HG03066 (cell line): ENCODE measurements around the gene PPBP.
"Not testable (repeated sequence)": the region's sequence is repeated elsewhere in the genome, so short reads cannot be mapped to it uniquely, and the experiment has no call there.

Experiments
- ATAC-seq: cut with Tn5 transposase; IDR thresholded peaks from one replicate; pipeline ENCODE4 v1.9.1; 2021; ENCODE audit warnings: low read depth; ENCODE audit not compliant: unreplicated experiment

Gene PPBP

GRCh38 chr4:73952352-73952751 lies 35.6 kb downstream of the PPBP start:
- ATAC-seq = no peak

GRCh38 chr4:73950376-73950920 lies 37.5 kb downstream of the PPBP start:
- ATAC-seq = not testable (repeated sequence)

DNA sequence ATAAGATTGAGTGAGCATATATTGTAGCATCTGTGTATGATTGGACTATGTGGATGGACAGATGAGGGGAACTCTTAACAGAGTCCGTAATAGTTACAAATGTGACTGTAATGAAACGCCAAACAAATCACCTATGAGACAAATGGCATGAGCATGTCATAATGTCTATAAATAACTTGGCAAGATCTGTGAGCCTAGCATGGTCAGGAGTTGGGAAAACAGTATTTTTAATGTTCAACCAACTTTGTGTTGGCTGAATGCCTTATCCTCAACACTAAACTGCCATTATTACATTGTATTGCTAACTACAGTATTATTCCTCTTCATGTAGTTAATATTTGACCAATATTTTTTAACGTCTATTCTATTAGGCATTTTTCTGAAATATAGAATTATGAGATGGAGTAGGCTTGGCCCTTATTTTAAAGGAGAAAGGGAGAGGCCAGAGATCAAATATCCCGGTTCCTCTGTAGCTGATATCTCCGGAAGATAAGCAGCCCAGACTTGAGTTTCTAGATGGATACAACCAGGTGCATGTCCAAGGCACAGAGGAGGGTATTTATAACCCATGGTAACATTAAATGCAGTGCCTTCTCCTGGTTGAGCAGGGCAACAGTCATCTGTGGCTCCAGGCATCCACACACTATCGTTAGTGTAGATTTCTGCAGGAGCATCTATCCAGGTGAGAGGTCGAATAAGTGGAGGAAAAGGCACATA lies 38.8 kb downstream of the PPBP start:
- ATAC-seq = no peak

DNA sequence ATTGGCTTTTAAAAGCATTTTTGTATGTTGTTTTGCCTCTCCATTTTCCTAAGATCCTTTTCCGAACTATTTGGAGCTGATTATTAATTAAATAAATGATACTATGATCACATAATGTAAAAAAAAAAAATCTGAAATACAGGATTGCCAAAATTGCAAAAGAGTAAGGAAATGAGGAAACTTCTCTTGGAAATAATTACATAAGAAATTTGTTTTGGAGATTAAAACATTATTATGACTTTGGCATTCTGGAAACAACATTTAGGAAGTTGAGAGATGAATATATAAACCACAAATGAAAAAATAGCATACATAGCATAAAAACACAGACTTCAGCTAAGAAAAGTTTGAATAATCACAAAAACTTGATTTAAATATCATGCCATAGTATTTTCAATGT lies 39.7 kb downstream of the PPBP start:
- ATAC-seq = no peak

DNA sequence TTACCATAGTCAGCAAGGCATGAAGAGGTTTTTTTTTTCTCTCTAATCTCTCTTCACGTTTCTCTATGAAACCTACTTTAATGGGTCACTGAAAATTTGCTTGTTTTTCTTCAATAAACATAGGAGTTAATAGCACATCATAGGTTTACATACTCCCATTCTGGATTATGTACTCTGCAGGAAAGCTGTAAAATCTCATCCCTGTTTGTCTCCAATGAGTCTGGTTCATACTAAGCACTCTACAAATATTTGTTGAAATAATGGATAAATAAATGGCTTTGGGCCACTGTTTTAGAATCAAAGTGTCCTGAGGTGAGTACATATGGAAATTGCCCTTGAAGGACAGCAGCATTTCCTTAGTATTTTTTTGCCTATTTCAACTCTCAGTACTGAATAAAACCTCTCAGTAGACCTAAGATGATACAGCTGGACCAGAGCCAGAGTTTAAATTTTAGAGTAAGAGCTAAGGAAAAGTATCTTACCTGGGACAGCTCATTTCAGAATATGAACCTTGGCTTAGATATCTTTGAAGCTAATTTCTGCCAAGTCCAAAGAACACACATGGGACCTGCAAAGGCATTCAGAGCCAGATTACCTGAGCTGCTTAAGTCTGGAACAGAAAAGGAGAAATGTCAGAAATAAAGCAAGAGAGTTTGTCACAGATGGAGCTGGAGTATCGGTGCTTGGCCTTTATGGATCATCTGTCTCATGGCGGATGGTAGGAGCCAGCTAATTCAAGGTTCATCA lies 40.6 kb downstream of the PPBP start:
- ATAC-seq = no peak

GRCh38 chr4:73945674-73946449 lies 42.1 kb downstream of the PPBP start:
- no peak for ATAC-seq

- ATAC-seq = no peak
Observed at GRCh38 chr4:73945140-73945539, 42.9 kb downstream of the PPBP start.

DNA sequence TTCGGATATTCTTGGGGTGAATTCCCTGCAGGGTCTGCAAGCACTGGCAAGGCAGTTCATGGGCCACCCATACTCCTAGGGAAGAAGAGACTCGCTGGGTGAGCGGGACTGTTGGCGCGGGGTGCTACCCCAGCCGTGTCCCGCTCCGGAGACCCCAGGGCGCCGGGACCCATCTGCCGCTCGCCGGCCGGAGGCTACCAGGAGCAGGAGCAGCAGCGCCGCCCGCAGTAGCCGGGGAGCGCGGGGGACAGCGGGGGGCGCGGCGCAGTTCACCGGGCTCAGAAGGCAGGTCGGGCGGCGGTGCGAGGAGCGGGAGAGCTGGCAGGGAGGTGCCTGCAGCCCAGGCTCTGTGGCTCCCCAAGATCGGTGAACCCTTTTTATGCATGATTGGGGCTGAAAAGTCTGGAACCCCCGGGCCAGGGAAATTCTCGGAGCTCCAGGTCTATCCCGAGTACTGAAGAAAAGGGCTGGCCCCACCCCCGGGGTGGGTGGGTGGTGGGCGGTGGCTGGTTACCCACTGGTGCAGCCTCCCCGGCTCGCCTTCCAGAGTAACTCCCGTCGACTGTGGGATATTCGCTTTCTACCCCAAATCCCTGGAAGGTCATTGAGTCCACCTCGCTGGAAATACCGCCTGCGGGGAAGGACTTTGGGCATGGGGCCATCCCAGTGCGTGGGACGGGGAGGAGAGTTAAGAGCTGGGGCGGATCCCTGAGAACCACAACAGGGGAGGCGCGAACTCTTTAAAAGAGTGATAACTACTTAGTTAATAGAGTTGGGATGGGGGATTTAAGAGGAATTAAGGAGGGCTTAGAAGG lies 43.7 kb downstream of the PPBP start:
- no peak for ATAC-seq

GRCh38 chr4:73943555-73943954 lies 44.4 kb downstream of the PPBP start:
- no peak for ATAC-seq

DNA sequence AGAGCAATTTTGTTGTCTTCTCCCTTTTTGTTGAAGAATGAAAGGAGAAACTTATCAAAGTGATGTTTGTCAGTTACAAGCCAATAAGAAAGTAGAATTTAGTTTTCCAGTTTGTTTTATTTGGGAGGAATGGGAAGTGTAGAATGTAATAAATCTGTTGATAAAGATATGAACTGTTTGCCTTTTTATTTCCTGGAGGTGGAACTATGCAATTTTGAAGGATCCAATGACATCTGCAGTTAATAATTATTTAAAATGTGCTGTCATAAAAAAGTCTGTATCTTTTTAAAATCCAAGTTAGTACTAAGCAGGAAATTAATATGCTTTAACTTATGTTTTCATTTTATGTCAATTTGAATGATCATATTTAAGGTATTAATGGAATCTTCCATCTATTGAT lies 51.0 kb downstream of the PPBP start:
- ATAC-seq = no peak
